ENCODE measurements around the gene NDUFA7.

DNA sequence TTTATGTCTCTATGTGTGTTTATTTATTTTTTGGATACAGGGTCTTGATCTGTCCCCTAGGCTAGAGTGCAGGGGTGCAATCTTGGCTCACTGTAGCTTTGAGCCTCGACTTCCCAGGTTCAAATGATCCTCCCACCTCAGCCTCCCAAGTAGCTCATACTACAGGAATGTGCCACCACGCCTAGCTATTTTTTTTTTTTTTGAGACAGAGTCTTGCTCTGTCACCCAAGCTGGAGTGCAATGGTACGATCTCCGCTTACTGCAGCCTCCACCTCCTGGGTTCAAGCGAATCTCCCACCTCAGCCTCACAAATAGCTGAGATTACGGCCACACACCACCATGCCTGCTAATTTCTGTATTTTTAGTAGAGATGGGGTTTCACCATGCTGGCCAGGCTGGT is 37.8 kb upstream of the NDUFA7 start:
- TF ChIP-seq, protein P1, sequence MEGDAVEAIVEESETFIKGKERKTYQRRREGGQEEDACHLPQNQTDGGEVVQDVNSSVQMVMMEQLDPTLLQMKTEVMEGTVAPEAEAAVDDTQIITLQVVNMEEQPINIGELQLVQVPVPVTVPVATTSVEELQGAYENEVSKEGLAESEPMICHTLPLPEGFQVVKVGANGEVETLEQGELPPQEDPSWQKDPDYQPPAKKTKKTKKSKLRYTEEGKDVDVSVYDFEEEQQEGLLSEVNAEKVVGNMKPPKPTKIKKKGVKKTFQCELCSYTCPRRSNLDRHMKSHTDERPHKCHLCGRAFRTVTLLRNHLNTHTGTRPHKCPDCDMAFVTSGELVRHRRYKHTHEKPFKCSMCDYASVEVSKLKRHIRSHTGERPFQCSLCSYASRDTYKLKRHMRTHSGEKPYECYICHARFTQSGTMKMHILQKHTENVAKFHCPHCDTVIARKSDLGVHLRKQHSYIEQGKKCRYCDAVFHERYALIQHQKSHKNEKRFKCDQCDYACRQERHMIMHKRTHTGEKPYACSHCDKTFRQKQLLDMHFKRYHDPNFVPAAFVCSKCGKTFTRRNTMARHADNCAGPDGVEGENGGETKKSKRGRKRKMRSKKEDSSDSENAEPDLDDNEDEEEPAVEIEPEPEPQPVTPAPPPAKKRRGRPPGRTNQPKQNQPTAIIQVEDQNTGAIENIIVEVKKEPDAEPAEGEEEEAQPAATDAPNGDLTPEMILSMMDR (conservative IDR thresholded peaks at IDR 0.05; ENCODE audit: low read depth, low read length): no peak
- TF ChIP-seq EZH2 (IDR thresholded peaks at IDR 0.05; ENCODE audit: borderline replicate concordance, low read depth, low read length, poor library complexity, severe bottlenecking): no peak
